Gastroesophageal sphincter (tissue), 4 donors: ENCODE measurements around the gene STK31. TPM values are rescaled to one million over a fixed set of nuclear protein-coding genes. Genes with fewer than 3 reads are reported as not detected.
"Not testable (repeated sequence)": the region's sequence is repeated elsewhere in the genome, so short reads cannot be mapped to it uniquely, and the experiment has no call there.

Experiments used
- ATAC-seq: fragments of 150-250 bp; one replicate; pipeline ENCODE4 v1.9.1; 2016; ENCODE audit warnings: mild to moderate bottlenecking, moderate library complexity
- H3K27ac ChIP-seq, 4 donors: fragments of 200-600 bp; sonication (generic) in 3 of 4; 1 replicate in 3 of 4; 2 replicates in 1 of 4; pipeline ENCODE4 v1.5.1; 2016 to 2019
- H3K27me3 ChIP-seq: fragments of 200-600 bp; sonication (generic); one replicate; pipeline ENCODE4 v1.5.1; 2019
- H3K36me3 ChIP-seq, 2 donors: fragments of 200-600 bp; sonication (generic); one replicate each; pipeline ENCODE4 v1.5.1; 2019; ENCODE audit warnings: control low read depth in 1 of 2
- H3K4me1 ChIP-seq, 3 donors: fragments of 200-600 bp; sonication (generic); 1 replicate in 2 of 3; 2 replicates in 1 of 3; pipeline ENCODE4 v1.5.1; 2016 to 2019; ENCODE audit warnings: control low read depth in 2 of 3
- H3K4me3 ChIP-seq, 2 donors: fragments of 200-600 bp; sonication (generic); one replicate each; pipeline ENCODE4 v1.5.1; 2019; ENCODE audit warnings: mild to moderate bottlenecking in 1 of 2, moderate library complexity in 1 of 2
- H3K9me3 ChIP-seq, 3 donors: fragments of 200-600 bp; sonication (generic); one replicate each; pipeline ENCODE4 v1.5.1; 2017 to 2019; ENCODE audit warnings: control low read depth in 2 of 3
- CTCF ChIP-seq, 4 experiments: fragments of 200-600 bp in 2 of 4; fragments of 450-650 bp in 2 of 4; sonication (generic) in 1 of 4; IDR thresholded peaks; one replicate each; pipeline ENCODE4 v1.5.1; 2017 to 2019; ENCODE audit warnings: antibody characterized with exemption in 4 of 4, mild to moderate bottlenecking in 2 of 4, moderate library complexity in 2 of 4
- EP300 ChIP-seq: sonication (generic); formaldehyde crosslinking; IDR thresholded peaks from one replicate; pipeline ENCODE4 v1.6.1; 2017; ENCODE audit warnings: antibody characterized with exemption, mild to moderate bottlenecking
- POLR2A ChIP-seq, 2 donors: fragments of 450-650 bp; IDR thresholded peaks; one replicate each; pipeline ENCODE4 v1.6.1; 2017; ENCODE audit warnings: antibody characterized with exemption in 2 of 2, mild to moderate bottlenecking in 2 of 2, moderate library complexity in 1 of 2
- POLR2AphosphoS5 ChIP-seq: sonication (generic); formaldehyde crosslinking; IDR thresholded peaks from one replicate; pipeline ENCODE4 v1.6.1; 2017; ENCODE audit warnings: antibody characterized with exemption
- WGBS, 2 donors: methylation state at CpG; one replicate each; pipeline ENCODE4 v1.1.5; 2018; ENCODE audit warnings: low coverage in 1 of 2; 5-methylcytosine and 5-hydroxymethylcytosine counted together
- total RNA-seq, 4 donors: library from RNA; depleted of rRNA; stranded (reverse); fragments of >200 nt; gene quantifications; one replicate each; pipeline ENCODE4 v1.1.0, GENCODE V29; 2016

STK31 gene
- total RNA-seq, 4 donors from 2014 or later, result 0.31 to 0.94 (median 0.62) TPM; not detected in 1

GRCh38 chr7:23742051-23742450 lies 32.0 kb downstream of the STK31 start:
- Histone ChIP-seq H3K36me3 (no peaks in the 10 kb centered on the region), H3K27me3 (no peaks in the 10 kb centered on the region), H3K4me1 (no peaks in the 10 kb centered on the region), H3K27ac (no peak overlapping the region), H3K9me3 (peaks cover 0 to 52% (median 1%) of the 10 kb centered on the region in 3 donors), H3K4me3 (no peak overlapping the region)
- no peak for ATAC-seq
- TF ChIP-seq POLR2AphosphoS5, result no peak
- no peak for TF ChIP-seq EP300
- TF ChIP-seq CTCF (IDR thresholded peaks at IDR 0.05), result no peak
- TF ChIP-seq POLR2A (IDR thresholded peaks at IDR 0.05), result no peak

- H3K27ac ChIP-seq, result no peak overlapping the region
- TF ChIP-seq POLR2A (IDR thresholded peaks at IDR 0.05), result no peak
- TF ChIP-seq POLR2AphosphoS5, result no peak
- TF ChIP-seq CTCF (IDR thresholded peaks at IDR 0.05), result no peak
- no peak for TF ChIP-seq EP300
- peaks cover 0 to 59% (median 1%) of the 10 kb centered on the region in 3 donors for H3K9me3 ChIP-seq
- no peaks in the 10 kb centered on the region for H3K36me3 ChIP-seq
- H3K4me1 ChIP-seq, result no peaks in the 10 kb centered on the region
- H3K4me3 ChIP-seq, result no peak overlapping the region
- no peaks in the 10 kb centered on the region for H3K27me3 ChIP-seq
- ATAC-seq, result no peak
- 88 to 94% methylated on average over 3 to 4 of the region's 4 CpGs for WGBS, 2 donors
Measured at GRCh38 chr7:23743226-23743625, 33.2 kb downstream of the STK31 start.

- Histone ChIP-seq H3K36me3 (no peaks in the 10 kb centered on the region), H3K4me1 (no peaks in the 10 kb centered on the region), H3K4me3 (no peak overlapping the region), H3K27ac (no peak overlapping the region), H3K9me3 (peaks cover 0 to 56% (median 1%) of the 10 kb centered on the region in 3 donors), H3K27me3 (no peaks in the 10 kb centered on the region)
- no peak for TF ChIP-seq EP300
- no peak for TF ChIP-seq CTCF (IDR thresholded peaks at IDR 0.05)
- WGBS, 2 donors, result 71 to 84% methylated on average over 1 of the region's 1 CpG
- ATAC-seq, result no peak
Measured at GRCh38 chr7:23746629-23747028, 36.6 kb downstream of the STK31 start.

GRCh38 chr7:23751852-23752251 lies 41.8 kb downstream of the STK31 start:
- no peak for TF ChIP-seq CTCF (IDR thresholded peaks at IDR 0.05)
- TF ChIP-seq EP300, result no peak
- no peak for TF ChIP-seq POLR2AphosphoS5
- TF ChIP-seq POLR2A (IDR thresholded peaks at IDR 0.05), result no peak
- ATAC-seq, result no peak
- H3K9me3 ChIP-seq, result peaks cover 0 to 9% (median 0%) of the 10 kb centered on the region in 3 donors
- H3K36me3 ChIP-seq, result peaks cover 0 to 9% of the 10 kb centered on the region in 2 donors
- no peak overlapping the region for H3K4me3 ChIP-seq
- WGBS, 2 donors, result 0 to 44% methylated on average over 1 of the region's 1 CpG
- no peaks in the 10 kb centered on the region for H3K27me3 ChIP-seq
- no peak overlapping the region for H3K27ac ChIP-seq
- H3K4me1 ChIP-seq, result peaks cover 0 to 6% (median 0%) of the 10 kb centered on the region in 3 donors

GRCh38 chr7:23758839-23759238 lies 48.8 kb downstream of the STK31 start:
- not testable (repeated sequence) for H3K27me3 ChIP-seq, ATAC-seq, H3K4me3 ChIP-seq, H3K9me3 ChIP-seq, H3K36me3 ChIP-seq, H3K27ac ChIP-seq, H3K4me1 ChIP-seq
- 77 to 89% methylated on average over 3 of the region's 3 CpGs for WGBS, 2 donors
